Ishikawa (cell line): ENCODE measurements around the gene PGLYRP2.
A peak's percentile ranks its signal among the peaks of the same experiment; 100 is the strongest.

Experiments
- CEBPB ChIP-seq: IDR thresholded peaks from 2 replicates; pipeline ENCODE4 v1.6.1; 2012
- CREB1 ChIP-seq: IDR thresholded peaks from 2 replicates; pipeline ENCODE4 v1.6.1; 2012; ENCODE audit warnings: low read depth
- EGR1 ChIP-seq: IDR thresholded peaks from 2 replicates; pipeline ENCODE4 v1.6.1; 2012
- EP300 ChIP-seq: IDR thresholded peaks from 2 replicates; pipeline ENCODE4 v1.6.1; 2012; ENCODE audit warnings: borderline replicate concordance
- FOXM1 ChIP-seq: IDR thresholded peaks from 2 replicates; pipeline ENCODE4 v1.6.1; 2012; ENCODE audit warnings: low read depth, borderline replicate concordance
- MAX ChIP-seq: IDR thresholded peaks from 2 replicates; pipeline ENCODE4 v1.6.1; 2012
- NFIC ChIP-seq: IDR thresholded peaks from 2 replicates; pipeline ENCODE4 v1.6.1; 2012
- RAD21 ChIP-seq: IDR thresholded peaks from 2 replicates; pipeline ENCODE4 v1.6.1; 2012; ENCODE audit warnings: low read depth
- REST ChIP-seq: IDR thresholded peaks from 2 replicates; pipeline ENCODE4 v1.6.1; 2012; ENCODE audit warnings: low read depth, mild to moderate bottlenecking
- TAF1 ChIP-seq: IDR thresholded peaks from 2 replicates; pipeline ENCODE4 v1.6.1; 2012; ENCODE audit warnings: low read depth, mild to moderate bottlenecking
- TCF12 ChIP-seq: IDR thresholded peaks from 2 replicates; pipeline ENCODE4 v1.6.1; 2012; ENCODE audit warnings: low read depth
- TEAD4 ChIP-seq: IDR thresholded peaks from 2 replicates; pipeline ENCODE4 v1.6.1; 2012
- USF1 ChIP-seq: IDR thresholded peaks from 2 replicates; pipeline ENCODE4 v1.6.1; 2012
- YY1 ChIP-seq: IDR thresholded peaks from 2 replicates; pipeline ENCODE4 v1.6.1; 2012; ENCODE audit warnings: low read depth
- ZBTB7A ChIP-seq: IDR thresholded peaks from 2 replicates; pipeline ENCODE4 v1.6.1; 2012; ENCODE audit warnings: low read depth

The PGLYRP2 gene

GRCh38 chr19:15455996-15456395, 23.3 kb downstream of the PGLYRP2 start:
- no peak for TF ChIP-seq TAF1

GRCh38 chr19:15453906-15454860, 25.1 kb downstream of the PGLYRP2 start:
- no peak for TF ChIP-seq CREB1
- TF ChIP-seq CEBPB = no peak
- TF ChIP-seq RAD21 = no peak
- TF ChIP-seq YY1 = no peak
- no peak for TF ChIP-seq TEAD4
- TF ChIP-seq EP300 = no peak
- no peak for TF ChIP-seq USF1
- TF ChIP-seq TAF1 = no peak
- TF ChIP-seq TCF12 = no peak

- TF ChIP-seq ZBTB7A (no peak), RAD21 (no peak), CREB1 (no peak), REST (no peak), NFIC (no peak), MAX (no peak)
These were observed 26.2 kb downstream of the PGLYRP2 start for GRCh38 chr19:15453091-15453578.

- no peak for TF ChIP-seq ZBTB7A
- no peak for TF ChIP-seq CREB1
- TF ChIP-seq MAX = peak; percentile 45; the same call in 1 of the 2 replicates
- TF ChIP-seq TEAD4 = peak; percentile 41; the same call in 1 of the 2 replicates
These were observed 26.9 kb downstream of the PGLYRP2 start for GRCh38 chr19:15452111-15453047.

- TF ChIP-seq TEAD4 = no peak
- TF ChIP-seq USF1 = no peak
- no peak for TF ChIP-seq YY1
- no peak for TF ChIP-seq MAX
- no peak for TF ChIP-seq TCF12
- TF ChIP-seq TAF1 = no peak
- no peak for TF ChIP-seq NFIC
- TF ChIP-seq ZBTB7A = no peak
- TF ChIP-seq EP300 = no peak
- no peak for TF ChIP-seq FOXM1
These were observed 28.8 kb downstream of the PGLYRP2 start for GRCh38 chr19:15450528-15450890.

GRCh38 chr19:15449620-15450527, 29.4 kb downstream of the PGLYRP2 start, which contains the start of gene WIZ:
Gene WIZ, minus strand, starts transcription at chr19:15449956. Its CDS starts 1,649 bp downstream, at chr19:15448307.
- TF ChIP-seq NFIC (no peak), EP300 (no peak), EGR1 (no peak), TCF12 (no peak; the same call in 1 of the 2 replicates), MAX (peak; percentile 45), TAF1 (no peak), REST (no peak), YY1 (peak; percentile 95), ZBTB7A (no peak), RAD21 (no peak), USF1 (no peak), FOXM1 (no peak), CREB1 (peak; percentile 71; the same call in 1 of the 2 replicates), CEBPB (no peak), TEAD4 (no peak)
